Measurements from ENCODE around the gene PPP1R13B.

DNA sequence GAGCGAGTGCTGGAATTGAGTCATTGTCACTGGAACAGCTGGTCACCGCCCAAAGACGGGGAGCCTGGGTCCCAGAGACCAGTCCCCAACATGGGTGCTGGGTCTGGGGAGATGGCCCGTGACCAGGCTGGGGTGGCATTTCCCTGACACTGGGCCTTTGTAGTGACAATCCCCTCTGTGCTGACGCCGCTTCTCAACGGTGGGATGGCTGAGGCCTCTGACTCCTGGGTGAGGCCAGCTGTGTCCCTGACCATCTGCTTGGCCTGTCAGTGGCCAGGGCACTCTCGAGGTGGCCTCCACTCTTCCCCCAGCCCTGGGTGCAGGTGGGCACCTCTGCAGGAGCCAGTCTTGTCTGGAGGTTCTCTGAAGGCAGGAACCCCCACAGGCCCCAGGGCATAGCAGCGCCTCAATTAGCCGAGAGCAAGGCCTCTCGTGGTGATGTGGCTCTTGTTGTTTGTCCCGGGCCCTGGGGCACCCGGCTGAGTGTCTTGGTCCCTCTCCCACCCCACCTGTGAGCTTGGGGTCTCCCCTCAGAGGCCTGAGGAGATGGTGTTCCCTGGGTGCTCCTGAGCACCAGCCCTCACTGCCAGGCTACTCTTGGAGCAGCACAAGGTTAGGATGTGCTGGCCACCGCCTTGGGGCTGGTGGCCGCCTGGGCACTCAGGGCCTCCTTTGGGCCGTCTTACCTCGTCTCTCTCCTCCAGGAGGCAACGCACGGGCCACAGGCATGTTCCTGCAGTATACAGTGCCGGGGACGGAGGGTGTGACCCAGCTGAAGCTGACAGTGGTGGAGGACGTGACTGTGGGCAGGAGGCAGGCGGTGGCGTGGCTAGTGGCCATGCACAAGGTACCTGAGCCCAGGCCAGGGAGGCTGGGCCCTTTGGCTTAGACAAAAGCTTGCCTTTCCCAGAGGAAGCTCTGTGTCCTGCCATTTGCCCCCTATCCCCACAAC lies 115.2 kb downstream of the PPP1R13B start:
- TF ChIP-seq REST (IDR thresholded peaks at IDR 0.05; ENCODE audit: insufficient read depth in 1 of 2, low read depth in 2 of 2, low read length in 1 of 2) (no peak), CTCF (IDR thresholded peaks at IDR 0.05) (no peak)
